CD14-positive monocyte (primary cell): ENCODE results near the gene CPNE4. TPM values are rescaled to one million over a fixed set of nuclear protein-coding genes. Genes with fewer than 3 reads are reported as not detected.

Source experiments
- DNase-seq, 3 donors: peaks; one replicate each; pipeline ENCODE4 v3.0.0-alpha.2; 2011 to 2022
- H2AFZ ChIP-seq: 2 replicates; pipeline ENCODE4 v1.6.0; 2012; ENCODE audit warnings: mild to moderate bottlenecking, low read depth, low read length, inconsistent platforms; ENCODE audit not compliant: insufficient read depth, poor library complexity, severe bottlenecking
- H3K27ac ChIP-seq, 2 donors: 1 replicate in 1 of 2; 2 replicates in 1 of 2; pipeline ENCODE4 v1.5.1; 2012 to 2013; ENCODE audit warnings: low read length in 2 of 2, control low read depth in 1 of 2, inconsistent platforms in 1 of 2, low read depth in 1 of 2, mild to moderate bottlenecking in 1 of 2
- H3K27me3 ChIP-seq, 2 donors: one replicate each; pipeline versions ENCODE4 v1.6.0 to v1.6.1; 2011 to 2013; ENCODE audit warnings: low read length in 2 of 2; ENCODE audit not compliant: control insufficient read depth in 2 of 2, insufficient read depth in 2 of 2
- H3K36me3 ChIP-seq, 2 donors: replicated peaks in 1 of 2; 1 replicate in 1 of 2; 2 replicates in 1 of 2; pipeline versions ENCODE4 v1.5.1 to v1.6.1; 2012 to 2013; ENCODE audit warnings: low read length in 2 of 2, control low read depth in 1 of 2, inconsistent platforms in 1 of 2, mild to moderate bottlenecking in 1 of 2; ENCODE audit not compliant: insufficient read depth in 2 of 2, control insufficient read depth in 1 of 2
- H3K4me1 ChIP-seq, 2 donors: 1 replicate in 1 of 2; 2 replicates in 1 of 2; pipeline versions ENCODE4 v1.5.1 to v1.6.1; 2012 to 2013; ENCODE audit warnings: low read length in 2 of 2, control low read depth in 1 of 2, inconsistent platforms in 1 of 2, mild to moderate bottlenecking in 1 of 2, moderate library complexity in 1 of 2; ENCODE audit not compliant: insufficient read depth in 2 of 2, control insufficient read depth in 1 of 2
- H3K4me2 ChIP-seq: replicated peaks from 2 replicates; pipeline ENCODE3; 2012; ENCODE audit warnings: low read length, moderate library complexity, mild to moderate bottlenecking; ENCODE audit not compliant: poor library complexity, severe bottlenecking; ENCODE audit errors: extremely low read depth
- H3K4me3 ChIP-seq, 3 experiments: fragments of 200-600 bp in 1 of 3; sonication (generic) in 1 of 3; replicated peaks in 1 of 3; 1 replicate in 2 of 3; 2 replicates in 1 of 3; pipeline ENCODE4 v1.5.1; 2011 to 2013; ENCODE audit warnings: low read length in 3 of 3, mild to moderate bottlenecking in 3 of 3, control low read depth in 2 of 3, low read depth in 2 of 3, inconsistent platforms in 1 of 3, moderate library complexity in 1 of 3
- H3K79me2 ChIP-seq: 2 replicates; pipeline ENCODE4 v1.6.0; 2012; ENCODE audit warnings: mild to moderate bottlenecking, control low read depth, inconsistent platforms, low read length, moderate library complexity; ENCODE audit not compliant: insufficient read depth
- H3K9ac ChIP-seq: 2 replicates; pipeline ENCODE4 v1.6.0; 2017; ENCODE audit warnings: low read length, mild to moderate bottlenecking; ENCODE audit not compliant: insufficient read depth, poor library complexity, severe bottlenecking
- H3K9me3 ChIP-seq, 2 donors: replicated peaks in 1 of 2; 1 replicate in 1 of 2; 2 replicates in 1 of 2; pipeline versions ENCODE4 v1.5.1 to v1.6.1; 2012 to 2013; ENCODE audit warnings: low read length in 2 of 2, control low read depth in 1 of 2; ENCODE audit not compliant: control insufficient read depth in 1 of 2, insufficient read depth in 1 of 2
- H4K20me1 ChIP-seq: 2 replicates; pipeline ENCODE4 v1.6.0; 2012; ENCODE audit warnings: mild to moderate bottlenecking, low read length, control low read depth, moderate library complexity; ENCODE audit not compliant: insufficient read depth
- H3K27ac Mint-ChIP-seq, 7 donors: one replicate each; pipeline ENCODE4 v1.8.0; 2020; ENCODE audit warnings: mild to moderate bottlenecking in 7 of 7, mixed read lengths in 7 of 7, moderate library complexity in 6 of 7, inconsistent platforms in 2 of 7
- H3K27me3 Mint-ChIP-seq, 3 donors: one replicate each; pipeline ENCODE4 v1.8.0; 2021 to 2022; ENCODE audit warnings: low read depth in 3 of 3, mild to moderate bottlenecking in 3 of 3, mixed read lengths in 3 of 3, moderate library complexity in 3 of 3, inconsistent platforms in 1 of 3
- H3K36me3 Mint-ChIP-seq, 2 donors: one replicate each; pipeline ENCODE4 v1.8.0; 2020; ENCODE audit warnings: mixed read lengths in 2 of 2, inconsistent platforms in 1 of 2, mild to moderate bottlenecking in 1 of 2
- H3K4me1 Mint-ChIP-seq: one replicate; pipeline ENCODE4 v1.8.0; 2020; ENCODE audit warnings: mild to moderate bottlenecking, mixed read lengths
- H3K4me3 Mint-ChIP-seq, 2 donors: one replicate each; pipeline ENCODE4 v1.8.0; 2020; ENCODE audit warnings: mild to moderate bottlenecking in 2 of 2, mixed read lengths in 2 of 2, moderate library complexity in 1 of 2
- H3K9me3 Mint-ChIP-seq, 7 donors: one replicate each; pipeline ENCODE4 v1.8.0; 2020 to 2022; ENCODE audit warnings: mixed read lengths in 7 of 7, mild to moderate bottlenecking in 6 of 7, moderate library complexity in 6 of 7, inconsistent platforms in 2 of 7
- WGBS: methylation state at CpG from one replicate; pipeline ENCODE4 v1.1.5; 2013; ENCODE audit warnings: missing lambda C conversion rate; ENCODE audit not compliant: insufficient coverage; 5-methylcytosine and 5-hydroxymethylcytosine counted together
- intact Hi-C, 2 donors: fragments of 100-400 bp; cut with micrococcal nuclease; formaldehyde crosslinking; loops; one replicate each; pipeline versions ENCODE4 v1.15.0 to v1.15.1; 2023
- polyA plus RNA-seq, 3 donors: library from polyadenylated mRNA; depleted of rRNA in 1 of 3; unstranded in 2 of 3; stranded (reverse) in 1 of 3; fragments of 300-500 nt in 2 of 3; fragments of >200 nt in 1 of 3; fragmentation: Illumina TruSeq in 2 of 3; gene quantifications; 1 replicate in 2 of 3; 2 replicates in 1 of 3; pipeline ENCODE4 v1.2.3, GENCODE V29; 2012 to 2021
- TF ChIP-seq, protein P1 (sequence below): fragments of 200-600 bp; IDR thresholded peaks from one replicate; pipeline ENCODE4 v1.8.0; 2022; ENCODE audit warnings: antibody characterized with exemption, mild to moderate bottlenecking

CPNE4 gene
- polyA plus RNA-seq, 3 donors: not detected

GRCh38 chr3:131564812-131565211 is 470.0 kb downstream of the CPNE4 start:
- H4K20me1 ChIP-seq: no peaks in the 10 kb centered on the region
- H3K27me3 Mint-ChIP-seq: peaks cover 0 to 12% (median 7%) of the 10 kb centered on the region in 3 donors

GRCh38 chr3:131561511-131561910 is 473.3 kb downstream of the CPNE4 start:
- TF ChIP-seq, protein P1, sequence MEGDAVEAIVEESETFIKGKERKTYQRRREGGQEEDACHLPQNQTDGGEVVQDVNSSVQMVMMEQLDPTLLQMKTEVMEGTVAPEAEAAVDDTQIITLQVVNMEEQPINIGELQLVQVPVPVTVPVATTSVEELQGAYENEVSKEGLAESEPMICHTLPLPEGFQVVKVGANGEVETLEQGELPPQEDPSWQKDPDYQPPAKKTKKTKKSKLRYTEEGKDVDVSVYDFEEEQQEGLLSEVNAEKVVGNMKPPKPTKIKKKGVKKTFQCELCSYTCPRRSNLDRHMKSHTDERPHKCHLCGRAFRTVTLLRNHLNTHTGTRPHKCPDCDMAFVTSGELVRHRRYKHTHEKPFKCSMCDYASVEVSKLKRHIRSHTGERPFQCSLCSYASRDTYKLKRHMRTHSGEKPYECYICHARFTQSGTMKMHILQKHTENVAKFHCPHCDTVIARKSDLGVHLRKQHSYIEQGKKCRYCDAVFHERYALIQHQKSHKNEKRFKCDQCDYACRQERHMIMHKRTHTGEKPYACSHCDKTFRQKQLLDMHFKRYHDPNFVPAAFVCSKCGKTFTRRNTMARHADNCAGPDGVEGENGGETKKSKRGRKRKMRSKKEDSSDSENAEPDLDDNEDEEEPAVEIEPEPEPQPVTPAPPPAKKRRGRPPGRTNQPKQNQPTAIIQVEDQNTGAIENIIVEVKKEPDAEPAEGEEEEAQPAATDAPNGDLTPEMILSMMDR: no peak
- intact Hi-C loops: no loop called here
- H3K27ac Mint-ChIP-seq: no peak overlapping the region
- no peaks in the 10 kb centered on the region for H3K79me2 ChIP-seq
- H2AFZ ChIP-seq: no peak overlapping the region
- DNase-seq: no peak
- H3K27me3 Mint-ChIP-seq: peaks cover 0 to 15% (median 7%) of the 10 kb centered on the region in 3 donors
- no peaks in the 10 kb centered on the region for H3K9me3 ChIP-seq
- no peak overlapping the region for H3K4me2 ChIP-seq
- no peaks in the 10 kb centered on the region for H3K4me1 Mint-ChIP-seq
- H4K20me1 ChIP-seq: no peaks in the 10 kb centered on the region
- H3K4me3 Mint-ChIP-seq: no peak overlapping the region
- no peak overlapping the region for H3K9ac ChIP-seq
- peaks cover 0 to 3% (median 0%) of the 10 kb centered on the region in 7 donors for H3K9me3 Mint-ChIP-seq
- no peaks in the 10 kb centered on the region for H3K36me3 ChIP-seq
- peaks cover 7 to 17% of the 10 kb centered on the region in 2 donors for H3K27me3 ChIP-seq
- WGBS: no CpG with 5 or more reads among the region's 2 CpGs
- H3K4me3 ChIP-seq: no peak overlapping the region
- H3K4me1 ChIP-seq: no peaks in the 10 kb centered on the region
- H3K27ac ChIP-seq: no peak overlapping the region
- H3K36me3 Mint-ChIP-seq: no peaks in the 10 kb centered on the region

More at GRCh38 chr3:131564812-131565211, 470.0 kb downstream of the CPNE4 start:
- Mint-ChIP-seq H3K4me1 (no peaks in the 10 kb centered on the region), H3K27ac (no peak overlapping the region), H3K36me3 (no peaks in the 10 kb centered on the region), H3K9me3 (peaks cover 0 to 2% (median 0%) of the 10 kb centered on the region in 7 donors), H3K4me3 (no peak overlapping the region)
- H3K4me2 ChIP-seq: no peak overlapping the region
- H3K9me3 ChIP-seq: no peaks in the 10 kb centered on the region
- no peaks in the 10 kb centered on the region for H3K79me2 ChIP-seq
- no peak overlapping the region for H3K4me3 ChIP-seq
- no peak overlapping the region for H3K27ac ChIP-seq
- intact Hi-C loops: no loop called here
- H3K4me1 ChIP-seq: no peaks in the 10 kb centered on the region
- peaks cover 5 to 17% of the 10 kb centered on the region in 2 donors for H3K27me3 ChIP-seq
- DNase-seq: no peak
- H2AFZ ChIP-seq: no peak overlapping the region
- H3K36me3 ChIP-seq: no peaks in the 10 kb centered on the region
- TF ChIP-seq, protein P1: no peak
- no peak overlapping the region for H3K9ac ChIP-seq
- WGBS: no CpG with 5 or more reads among the region's 4 CpGs
